OCI-LY3 (cell line): ENCODE measurements around the gene PPP1R9A.
A peak's percentile ranks its signal among the peaks of the same experiment; 100 is the strongest.

Source experiments
- H2AFZ ChIP-seq: fragments of 200-600, 300-600 bp; shearing (Covaris generic); 2 replicates; pipeline ENCODE4 v1.6.0; 2014; ENCODE audit warnings: antibody characterized with exemption, low read depth, low read length
- H3K27ac ChIP-seq: fragments of 200-600, 300-600 bp; sonication (generic); 2 replicates; pipeline ENCODE4 v1.5.1; 2014; ENCODE audit warnings: mild to moderate bottlenecking, low read length, moderate library complexity, mixed read lengths
- H3K27me3 ChIP-seq: fragments of 200-600, 300-600 bp; sonication (generic); 2 replicates; pipeline ENCODE4 v1.6.1; 2014; ENCODE audit warnings: low read depth, low read length, mixed read lengths
- H3K36me3 ChIP-seq: fragments of 200-600, 300-600 bp; sonication (generic); replicated peaks from 2 replicates; pipeline ENCODE3; 2014; ENCODE audit warnings: low read depth, low read length, mixed read lengths
- H3K4me1 ChIP-seq: fragments of 300-600, 200-600 bp; sonication (generic); 2 replicates; pipeline ENCODE4 v1.6.1; 2014; ENCODE audit warnings: low read length, mixed read lengths
- H3K4me2 ChIP-seq: fragments of 200-600, 300-600 bp; sonication (generic); 2 replicates; pipeline ENCODE4 v1.6.1; 2014; ENCODE audit warnings: low read length, mixed read lengths
- H3K4me3 ChIP-seq: fragments of 300-600, 200-600 bp; sonication (generic); 2 replicates; pipeline ENCODE4 v1.5.1; 2014; ENCODE audit warnings: antibody characterized with exemption, mild to moderate bottlenecking, low read length, moderate library complexity
- H3K79me2 ChIP-seq: fragments of 300-600, 200-600 bp; shearing (Covaris generic); 2 replicates; pipeline ENCODE4 v1.6.1; 2014; ENCODE audit warnings: mild to moderate bottlenecking, low read length, mixed read lengths
- H3K9ac ChIP-seq: fragments of 300-600, 200-600 bp; shearing (Covaris generic); 2 replicates; pipeline ENCODE4 v1.6.0; 2014; ENCODE audit warnings: mild to moderate bottlenecking, low read length, moderate library complexity
- H3K9me3 ChIP-seq: fragments of 200-600, 300-600 bp; shearing (Covaris generic); 2 replicates; pipeline ENCODE4 v1.6.1; 2014; ENCODE audit warnings: low read length, mixed read lengths; ENCODE audit not compliant: insufficient read depth
- H4K20me1 ChIP-seq: fragments of 200-600, 300-600 bp; sonication (generic); 2 replicates; pipeline ENCODE4 v1.6.1; 2016; ENCODE audit warnings: low read length, mixed read lengths; ENCODE audit not compliant: insufficient read depth
- EZH2phosphoT487 ChIP-seq: fragments of 200-600 bp; shearing (Covaris generic); IDR thresholded peaks from 2 replicates; pipeline ENCODE4 v1.6.1; 2018; ENCODE audit warnings: antibody characterized with exemption, mixed run types, low read depth
- TF ChIP-seq, protein P1 (sequence below): fragments of 200-600, 300-600 bp; sonication (generic); IDR thresholded peaks from 2 replicates; pipeline ENCODE4 v1.5.1; 2014; ENCODE audit warnings: antibody characterized with exemption, low read length, low read depth

PPP1R9A gene

DNA sequence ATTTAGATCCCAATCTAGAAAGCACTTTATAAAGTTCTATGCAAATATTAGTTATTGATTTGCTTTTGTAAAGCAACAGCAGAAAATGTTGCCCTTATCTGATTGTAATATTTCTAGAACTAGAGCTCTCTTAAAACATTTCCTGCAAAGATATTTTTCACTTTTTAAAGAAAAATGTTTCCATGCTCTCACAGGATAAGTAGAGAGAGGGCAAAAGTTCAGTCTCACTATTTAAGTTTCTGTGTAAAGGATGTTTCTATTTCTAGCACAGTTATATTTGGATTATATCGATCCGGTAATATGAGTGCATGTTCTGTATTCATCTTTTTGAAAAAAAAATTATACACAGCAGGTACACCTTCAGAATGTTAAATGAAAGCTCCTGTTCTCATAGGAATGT, 334.9 kb downstream of the PPP1R9A start:
- Histone ChIP-seq H3K4me2 (no peak overlapping the region), H4K20me1 (no peaks in the 10 kb centered on the region)

DNA sequence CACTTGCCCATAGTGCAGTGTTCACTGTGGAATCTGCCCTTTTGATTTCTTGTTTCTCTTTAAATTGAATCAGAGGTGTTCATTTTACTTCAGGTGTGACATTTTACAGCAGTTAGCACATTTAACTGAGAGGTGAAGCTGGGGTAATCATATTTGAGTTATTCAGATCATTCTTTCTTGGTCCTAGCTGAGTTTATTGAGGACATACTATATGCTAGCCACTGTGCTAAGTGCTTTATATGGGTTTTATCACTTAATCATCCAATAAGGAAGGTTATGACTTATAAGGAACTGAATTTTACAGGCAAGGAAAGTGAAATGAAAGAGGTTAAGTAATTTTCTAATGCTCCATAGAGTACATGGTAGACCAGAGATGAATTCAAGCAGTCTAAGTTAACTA, 337.2 kb downstream of the PPP1R9A start:
- Histone ChIP-seq H3K79me2 (no peaks in the 10 kb centered on the region), H3K4me3 (no peak overlapping the region), H3K27ac (no peak overlapping the region), H3K9ac (no peak overlapping the region), H3K9me3 (no peaks in the 10 kb centered on the region), H4K20me1 (no peaks in the 10 kb centered on the region), H3K4me1 (peaks cover 3% of the 10 kb centered on the region; the same call in 1 of the 2 replicates), H3K4me2 (no peak overlapping the region), H3K36me3 (no peaks in the 10 kb centered on the region), H3K27me3 (no peaks in the 10 kb centered on the region), H2AFZ (no peak overlapping the region)
- TF ChIP-seq, protein P1, sequence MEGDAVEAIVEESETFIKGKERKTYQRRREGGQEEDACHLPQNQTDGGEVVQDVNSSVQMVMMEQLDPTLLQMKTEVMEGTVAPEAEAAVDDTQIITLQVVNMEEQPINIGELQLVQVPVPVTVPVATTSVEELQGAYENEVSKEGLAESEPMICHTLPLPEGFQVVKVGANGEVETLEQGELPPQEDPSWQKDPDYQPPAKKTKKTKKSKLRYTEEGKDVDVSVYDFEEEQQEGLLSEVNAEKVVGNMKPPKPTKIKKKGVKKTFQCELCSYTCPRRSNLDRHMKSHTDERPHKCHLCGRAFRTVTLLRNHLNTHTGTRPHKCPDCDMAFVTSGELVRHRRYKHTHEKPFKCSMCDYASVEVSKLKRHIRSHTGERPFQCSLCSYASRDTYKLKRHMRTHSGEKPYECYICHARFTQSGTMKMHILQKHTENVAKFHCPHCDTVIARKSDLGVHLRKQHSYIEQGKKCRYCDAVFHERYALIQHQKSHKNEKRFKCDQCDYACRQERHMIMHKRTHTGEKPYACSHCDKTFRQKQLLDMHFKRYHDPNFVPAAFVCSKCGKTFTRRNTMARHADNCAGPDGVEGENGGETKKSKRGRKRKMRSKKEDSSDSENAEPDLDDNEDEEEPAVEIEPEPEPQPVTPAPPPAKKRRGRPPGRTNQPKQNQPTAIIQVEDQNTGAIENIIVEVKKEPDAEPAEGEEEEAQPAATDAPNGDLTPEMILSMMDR, result no peak
- no peak for TF ChIP-seq EZH2phosphoT487

More for the DNA sequence above, 334.9 kb downstream of the PPP1R9A start:
- Histone ChIP-seq H3K27ac (no peak overlapping the region), H2AFZ (no peak overlapping the region), H3K9me3 (no peaks in the 10 kb centered on the region), H3K4me1 (peaks cover 3% of the 10 kb centered on the region; the same call in 1 of the 2 replicates), H3K36me3 (no peaks in the 10 kb centered on the region), H3K4me3 (no peak overlapping the region), H3K27me3 (no peaks in the 10 kb centered on the region), H3K79me2 (no peaks in the 10 kb centered on the region), H3K9ac (no peak overlapping the region)
- TF ChIP-seq, protein P1, result no peak
- TF ChIP-seq EZH2phosphoT487, result no peak

DNA sequence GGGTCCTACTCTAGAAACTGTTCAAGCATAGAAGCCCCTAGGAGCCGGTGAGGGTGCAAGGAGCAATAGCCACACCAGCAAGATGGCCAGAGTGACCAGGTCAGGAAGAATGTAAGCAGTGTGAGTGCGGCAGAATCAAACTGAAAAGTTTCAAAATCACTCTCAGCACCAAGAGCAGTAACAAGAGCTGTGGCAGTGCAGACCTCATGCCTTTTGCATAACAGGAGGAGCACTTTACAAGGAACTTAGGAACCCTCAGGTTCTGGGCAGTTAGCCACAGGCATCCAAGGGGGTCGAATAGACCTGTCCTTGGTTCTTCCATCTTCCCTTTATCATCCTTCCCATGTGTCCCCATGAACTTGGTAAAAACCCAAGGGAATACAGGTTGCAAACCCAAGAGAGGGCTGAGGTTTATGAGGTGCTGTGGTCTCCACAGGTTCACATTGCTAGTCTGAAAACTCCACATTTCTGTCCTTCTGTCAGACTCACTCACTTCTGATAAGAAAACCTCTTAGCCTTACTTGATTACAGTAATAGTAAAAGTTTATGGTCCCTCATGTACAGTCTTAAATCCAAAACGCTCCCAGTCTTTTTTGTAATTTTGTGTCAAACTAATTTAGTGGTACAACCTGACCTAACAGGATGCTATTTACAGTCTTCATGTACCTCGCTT, 338.6 kb downstream of the PPP1R9A start:
- Histone ChIP-seq H3K27ac (no peak overlapping the region), H2AFZ (no peak overlapping the region), H3K4me3 (0 out of 2 replicates have a peak overlapping the region, but pooled peaks have one; percentile 60), H4K20me1 (no peaks in the 10 kb centered on the region), H3K79me2 (no peaks in the 10 kb centered on the region), H3K9me3 (no peaks in the 10 kb centered on the region), H3K36me3 (no peaks in the 10 kb centered on the region), H3K4me1 (peaks cover 3% of the 10 kb centered on the region; the same call in 1 of the 2 replicates), H3K27me3 (no peaks in the 10 kb centered on the region), H3K4me2 (peak overlapping the region; percentile 69), H3K9ac (no peak overlapping the region)
- no peak for TF ChIP-seq EZH2phosphoT487
- TF ChIP-seq, protein P1, result no peak

DNA sequence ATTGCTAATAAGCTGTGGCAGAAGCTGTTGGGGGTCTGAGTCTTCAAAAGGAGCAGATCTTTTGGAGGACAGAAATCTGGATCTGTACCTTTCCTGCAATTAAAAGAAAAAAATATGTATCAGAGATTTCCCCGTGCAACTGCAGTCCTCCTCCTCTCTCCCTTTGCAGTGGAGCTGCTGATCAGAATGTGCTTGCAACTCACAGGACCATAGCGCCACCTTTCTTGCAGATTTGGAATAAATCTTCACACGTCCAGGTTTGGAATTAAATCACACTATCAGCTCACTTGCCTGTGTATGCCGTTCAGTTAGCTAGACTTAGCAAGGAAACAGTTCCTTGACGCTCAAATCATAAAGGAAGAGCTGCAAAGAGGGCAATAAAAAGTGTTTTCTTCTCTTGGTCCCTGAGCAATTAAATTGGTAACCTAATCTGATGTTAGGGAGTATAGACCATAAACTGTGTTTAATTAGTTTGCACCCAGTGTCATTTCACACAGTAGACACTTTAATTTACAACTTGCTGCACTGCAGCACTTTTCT, 339.5 kb downstream of the PPP1R9A start:
- H3K27ac ChIP-seq, result no peak overlapping the region
- no peaks in the 10 kb centered on the region for H3K27me3 ChIP-seq
- no peak overlapping the region for H3K9ac ChIP-seq
- peaks cover 3% of the 10 kb centered on the region; the same call in 1 of the 2 replicates for H3K4me1 ChIP-seq
- peak overlapping the region; percentile 69 for H3K4me2 ChIP-seq
- no peaks in the 10 kb centered on the region for H3K79me2 ChIP-seq
- TF ChIP-seq, protein P1, result peak; percentile 82
- no peak for TF ChIP-seq EZH2phosphoT487
- H3K4me3 ChIP-seq, result peak overlapping the region; percentile 60
- H3K9me3 ChIP-seq, result no peaks in the 10 kb centered on the region
- H4K20me1 ChIP-seq, result no peaks in the 10 kb centered on the region
- H3K36me3 ChIP-seq, result no peaks in the 10 kb centered on the region
- H2AFZ ChIP-seq, result peak overlapping the region; percentile 89; the same call in 1 of the 2 replicates
